CD14-positive monocyte (primary cell): ENCODE results near the gene TPRG1L. TPM values are rescaled to one million over a fixed set of nuclear protein-coding genes. Genes with fewer than 3 reads are reported as not detected.

Source experiments
- DNase-seq, 3 donors: peaks; one replicate each; pipeline ENCODE4 v3.0.0-alpha.2; 2011 to 2022
- H2AFZ ChIP-seq: 2 replicates; pipeline ENCODE4 v1.6.0; 2012; ENCODE audit warnings: mild to moderate bottlenecking, low read depth, low read length, inconsistent platforms; ENCODE audit not compliant: insufficient read depth, poor library complexity, severe bottlenecking
- H3K27ac ChIP-seq, 2 donors: 1 replicate in 1 of 2; 2 replicates in 1 of 2; pipeline ENCODE4 v1.5.1; 2012 to 2013; ENCODE audit warnings: low read length in 2 of 2, control low read depth in 1 of 2, inconsistent platforms in 1 of 2, low read depth in 1 of 2, mild to moderate bottlenecking in 1 of 2
- H3K27me3 ChIP-seq, 2 donors: one replicate each; pipeline versions ENCODE4 v1.6.0 to v1.6.1; 2011 to 2013; ENCODE audit warnings: low read length in 2 of 2; ENCODE audit not compliant: control insufficient read depth in 2 of 2, insufficient read depth in 2 of 2
- H3K36me3 ChIP-seq, 2 donors: replicated peaks in 1 of 2; 1 replicate in 1 of 2; 2 replicates in 1 of 2; pipeline versions ENCODE4 v1.5.1 to v1.6.1; 2012 to 2013; ENCODE audit warnings: low read length in 2 of 2, control low read depth in 1 of 2, inconsistent platforms in 1 of 2, mild to moderate bottlenecking in 1 of 2; ENCODE audit not compliant: insufficient read depth in 2 of 2, control insufficient read depth in 1 of 2
- H3K4me1 ChIP-seq, 2 donors: 1 replicate in 1 of 2; 2 replicates in 1 of 2; pipeline versions ENCODE4 v1.5.1 to v1.6.1; 2012 to 2013; ENCODE audit warnings: low read length in 2 of 2, control low read depth in 1 of 2, inconsistent platforms in 1 of 2, mild to moderate bottlenecking in 1 of 2, moderate library complexity in 1 of 2; ENCODE audit not compliant: insufficient read depth in 2 of 2, control insufficient read depth in 1 of 2
- H3K4me2 ChIP-seq: replicated peaks from 2 replicates; pipeline ENCODE3; 2012; ENCODE audit warnings: low read length, moderate library complexity, mild to moderate bottlenecking; ENCODE audit not compliant: poor library complexity, severe bottlenecking; ENCODE audit errors: extremely low read depth
- H3K4me3 ChIP-seq, 3 experiments: fragments of 200-600 bp in 1 of 3; sonication (generic) in 1 of 3; replicated peaks in 1 of 3; 1 replicate in 2 of 3; 2 replicates in 1 of 3; pipeline ENCODE4 v1.5.1; 2011 to 2013; ENCODE audit warnings: low read length in 3 of 3, mild to moderate bottlenecking in 3 of 3, control low read depth in 2 of 3, low read depth in 2 of 3, inconsistent platforms in 1 of 3, moderate library complexity in 1 of 3
- H3K79me2 ChIP-seq: 2 replicates; pipeline ENCODE4 v1.6.0; 2012; ENCODE audit warnings: mild to moderate bottlenecking, control low read depth, inconsistent platforms, low read length, moderate library complexity; ENCODE audit not compliant: insufficient read depth
- H3K9ac ChIP-seq: 2 replicates; pipeline ENCODE4 v1.6.0; 2017; ENCODE audit warnings: low read length, mild to moderate bottlenecking; ENCODE audit not compliant: insufficient read depth, poor library complexity, severe bottlenecking
- H3K9me3 ChIP-seq, 2 donors: replicated peaks in 1 of 2; 1 replicate in 1 of 2; 2 replicates in 1 of 2; pipeline versions ENCODE4 v1.5.1 to v1.6.1; 2012 to 2013; ENCODE audit warnings: low read length in 2 of 2, control low read depth in 1 of 2; ENCODE audit not compliant: control insufficient read depth in 1 of 2, insufficient read depth in 1 of 2
- H4K20me1 ChIP-seq: 2 replicates; pipeline ENCODE4 v1.6.0; 2012; ENCODE audit warnings: mild to moderate bottlenecking, low read length, control low read depth, moderate library complexity; ENCODE audit not compliant: insufficient read depth
- H3K27ac Mint-ChIP-seq, 7 donors: one replicate each; pipeline ENCODE4 v1.8.0; 2020; ENCODE audit warnings: mild to moderate bottlenecking in 7 of 7, mixed read lengths in 7 of 7, moderate library complexity in 6 of 7, inconsistent platforms in 2 of 7
- H3K27me3 Mint-ChIP-seq, 3 donors: one replicate each; pipeline ENCODE4 v1.8.0; 2021 to 2022; ENCODE audit warnings: low read depth in 3 of 3, mild to moderate bottlenecking in 3 of 3, mixed read lengths in 3 of 3, moderate library complexity in 3 of 3, inconsistent platforms in 1 of 3
- H3K36me3 Mint-ChIP-seq, 2 donors: one replicate each; pipeline ENCODE4 v1.8.0; 2020; ENCODE audit warnings: mixed read lengths in 2 of 2, inconsistent platforms in 1 of 2, mild to moderate bottlenecking in 1 of 2
- H3K4me1 Mint-ChIP-seq: one replicate; pipeline ENCODE4 v1.8.0; 2020; ENCODE audit warnings: mild to moderate bottlenecking, mixed read lengths
- H3K4me3 Mint-ChIP-seq, 2 donors: one replicate each; pipeline ENCODE4 v1.8.0; 2020; ENCODE audit warnings: mild to moderate bottlenecking in 2 of 2, mixed read lengths in 2 of 2, moderate library complexity in 1 of 2
- H3K9me3 Mint-ChIP-seq, 7 donors: one replicate each; pipeline ENCODE4 v1.8.0; 2020 to 2022; ENCODE audit warnings: mixed read lengths in 7 of 7, mild to moderate bottlenecking in 6 of 7, moderate library complexity in 6 of 7, inconsistent platforms in 2 of 7
- CTCF ChIP-seq: fragments of 200-600 bp; IDR thresholded peaks from one replicate; pipeline ENCODE4 v1.8.0; 2022; ENCODE audit warnings: antibody characterized with exemption, mild to moderate bottlenecking
- WGBS: methylation state at CpG from one replicate; pipeline ENCODE4 v1.1.5; 2013; ENCODE audit warnings: missing lambda C conversion rate; ENCODE audit not compliant: insufficient coverage; 5-methylcytosine and 5-hydroxymethylcytosine counted together
- intact Hi-C, 2 donors: fragments of 100-400 bp; cut with micrococcal nuclease; formaldehyde crosslinking; loops; one replicate each; pipeline versions ENCODE4 v1.15.0 to v1.15.1; 2023
- polyA plus RNA-seq, 3 donors: library from polyadenylated mRNA; depleted of rRNA in 1 of 3; unstranded in 2 of 3; stranded (reverse) in 1 of 3; fragments of 300-500 nt in 2 of 3; fragments of >200 nt in 1 of 3; fragmentation: Illumina TruSeq in 2 of 3; gene quantifications; 1 replicate in 2 of 3; 2 replicates in 1 of 3; pipeline ENCODE4 v1.2.3, GENCODE V29; 2012 to 2021

TPRG1L gene
- polyA plus RNA-seq, 3 donors, result 16.1 to 19.7 (median 18.5) TPM

DNA sequence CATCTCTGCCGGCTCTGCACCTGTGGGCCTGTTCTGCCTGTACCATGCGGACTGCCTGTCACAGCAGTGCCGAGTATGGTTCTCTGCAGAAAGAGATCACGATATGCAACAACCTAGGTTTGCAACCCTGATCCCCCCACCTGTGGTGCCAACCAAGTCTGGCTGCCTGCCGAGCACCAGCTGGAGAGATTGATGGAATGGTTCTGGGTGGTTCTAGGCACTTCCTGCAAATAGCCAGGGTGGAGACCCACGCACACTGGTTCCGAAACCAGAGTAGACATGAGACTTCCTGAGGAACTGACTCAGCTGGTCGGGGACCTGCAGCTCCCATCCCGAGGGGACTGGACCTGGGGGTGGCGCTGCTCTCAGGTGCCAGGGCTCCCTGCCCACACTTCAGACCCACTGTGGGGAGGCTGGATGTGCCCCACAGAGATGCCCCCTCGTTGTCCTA is 5.4 kb downstream of the TPRG1L start:
- no peak overlapping the region for H3K4me3 Mint-ChIP-seq
- TF ChIP-seq CTCF, result no peak
- no peak overlapping the region for H2AFZ ChIP-seq
- H3K9ac ChIP-seq, result no peak overlapping the region
- peak overlapping the region in 1 of 2 donors; percentile 52 for H3K27ac ChIP-seq
- peak in 1 of 3 donors; percentile 40 for DNase-seq
- WGBS, result 45% methylated on average over 10 of the region's 11 CpGs
- peaks cover 4% of the 10 kb centered on the region for H4K20me1 ChIP-seq
- H3K4me3 ChIP-seq, result no peak overlapping the region
- peaks cover 18 to 24% of the 10 kb centered on the region in 2 donors for H3K4me1 ChIP-seq
- peaks cover 17% of the 10 kb centered on the region for H3K4me1 Mint-ChIP-seq
- no peaks in the 10 kb centered on the region for H3K27me3 ChIP-seq
- H3K27ac Mint-ChIP-seq, result peak overlapping the region in 6 of 7 donors; percentile 32 to 80 (median 62)
- peaks cover 68 to 78% of the 10 kb centered on the region in 2 donors for H3K36me3 ChIP-seq
- peaks cover 59 to 87% of the 10 kb centered on the region in 2 donors for H3K36me3 Mint-ChIP-seq
- peaks cover 11% of the 10 kb centered on the region for H3K79me2 ChIP-seq
- H3K9me3 ChIP-seq, result no peaks in the 10 kb centered on the region
- H3K27me3 Mint-ChIP-seq, result peaks cover 0 to 3% (median 2%) of the 10 kb centered on the region in 3 donors
- intact Hi-C loops, result no loop called here
- H3K4me2 ChIP-seq, result no peak overlapping the region
- H3K9me3 Mint-ChIP-seq, result no peaks in the 10 kb centered on the region

- H3K79me2 ChIP-seq, result peaks cover 4% of the 10 kb centered on the region
- peak overlapping the region in 1 of 2 donors; percentile 52 for H3K27ac ChIP-seq
- no peak for TF ChIP-seq CTCF
- intact Hi-C loops, result no loop called here
- no peak overlapping the region for H3K27ac Mint-ChIP-seq
- no peak overlapping the region for H3K9ac ChIP-seq
- no peaks in the 10 kb centered on the region for H3K27me3 ChIP-seq
- 84% methylated on average over 9 of the region's 9 CpGs for WGBS
- H3K27me3 Mint-ChIP-seq, result peaks cover 0 to 3% (median 2%) of the 10 kb centered on the region in 3 donors
- no peaks in the 10 kb centered on the region for H4K20me1 ChIP-seq
- H3K4me1 Mint-ChIP-seq, result peaks cover 12% of the 10 kb centered on the region
- H3K9me3 Mint-ChIP-seq, result no peaks in the 10 kb centered on the region
- H3K4me3 Mint-ChIP-seq, result no peak overlapping the region
- H3K4me2 ChIP-seq, result no peak overlapping the region
- no peak for DNase-seq
- peaks cover 66 to 92% of the 10 kb centered on the region in 2 donors for H3K36me3 Mint-ChIP-seq
- no peaks in the 10 kb centered on the region for H3K9me3 ChIP-seq
- no peak overlapping the region for H3K4me3 ChIP-seq
- H3K4me1 ChIP-seq, result peaks cover 12 to 17% of the 10 kb centered on the region in 2 donors
- no peak overlapping the region for H2AFZ ChIP-seq
- peaks cover 74 to 86% of the 10 kb centered on the region in 2 donors for H3K36me3 ChIP-seq
These were observed 6.1 kb downstream of the TPRG1L start for GRCh38 chr1:3630914-3631313.
